Measurements from ENCODE around the gene FLAD1. TPM values are rescaled to one million over a fixed set of nuclear protein-coding genes. Genes with fewer than 3 reads are reported as not detected.

FLAD1 gene
- total RNA-seq, 4 donors from 2014 or later, result 29.7 to 50.3 (median 46.3) TPM

DNA sequence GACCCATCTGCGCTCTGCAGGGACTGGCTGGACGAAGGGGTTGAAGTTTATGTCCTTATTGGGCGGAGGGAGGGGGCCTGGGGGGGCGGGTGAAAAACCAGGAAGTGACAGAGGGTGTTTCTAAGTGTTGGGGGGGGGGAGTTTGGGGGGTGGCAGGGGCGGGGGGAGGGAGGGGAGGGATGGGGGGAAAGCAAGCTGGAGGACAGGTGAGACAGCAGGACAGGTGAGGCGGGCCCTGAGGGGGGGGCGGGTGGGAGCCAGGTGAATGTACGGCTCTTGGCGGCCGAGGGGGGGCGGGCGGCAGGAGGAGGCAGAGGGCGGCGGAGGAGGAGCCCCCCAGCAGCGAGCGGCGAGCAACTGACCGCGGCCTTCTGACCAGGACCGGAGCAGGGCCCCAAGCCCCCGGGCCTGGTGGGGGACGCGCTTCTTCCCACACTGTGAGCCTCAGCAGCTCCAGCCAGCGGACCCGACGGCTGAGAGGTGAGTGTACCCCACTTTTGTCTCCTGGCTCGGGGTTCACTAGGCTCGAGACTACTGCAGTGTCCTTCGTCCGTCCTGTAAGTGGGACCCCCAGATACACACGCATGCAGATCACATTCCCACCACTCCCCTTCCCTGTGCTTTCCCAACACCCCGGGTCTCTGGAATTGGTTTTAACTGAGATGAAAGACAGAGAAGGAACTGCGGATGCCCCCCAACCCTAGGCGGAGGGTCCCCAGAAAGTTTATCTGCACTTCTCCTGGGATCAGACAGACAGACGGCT lies 19.5 kb downstream of the FLAD1 start, which contains the start of gene ZBTB7B:
TSS of gene ZBTB7B (plus strand) at position 339 of the 763 bp plus-strand sequence. CDS start 11,859 bp downstream, outside the sequence.
- Histone ChIP-seq H3K27me3 (no peaks in the 10 kb centered on the region), H3K4me3 (peak within 1 kb of the TSS; percentile 70 to 91 (median 83)), H3K4me1 (peaks cover 3 to 53% (median 34%) of the 10 kb centered on the region in 4 donors), H3K36me3 (no peaks in the 10 kb centered on the region), H3K27ac (peak within 1 kb of the TSS; percentile 94 to 99 (median 96)), H3K9me3 (no peaks in the 10 kb centered on the region)
- DNase-seq, result peak in 2 of 3 donors; percentile 71 to 86
- TF ChIP-seq, protein P1, sequence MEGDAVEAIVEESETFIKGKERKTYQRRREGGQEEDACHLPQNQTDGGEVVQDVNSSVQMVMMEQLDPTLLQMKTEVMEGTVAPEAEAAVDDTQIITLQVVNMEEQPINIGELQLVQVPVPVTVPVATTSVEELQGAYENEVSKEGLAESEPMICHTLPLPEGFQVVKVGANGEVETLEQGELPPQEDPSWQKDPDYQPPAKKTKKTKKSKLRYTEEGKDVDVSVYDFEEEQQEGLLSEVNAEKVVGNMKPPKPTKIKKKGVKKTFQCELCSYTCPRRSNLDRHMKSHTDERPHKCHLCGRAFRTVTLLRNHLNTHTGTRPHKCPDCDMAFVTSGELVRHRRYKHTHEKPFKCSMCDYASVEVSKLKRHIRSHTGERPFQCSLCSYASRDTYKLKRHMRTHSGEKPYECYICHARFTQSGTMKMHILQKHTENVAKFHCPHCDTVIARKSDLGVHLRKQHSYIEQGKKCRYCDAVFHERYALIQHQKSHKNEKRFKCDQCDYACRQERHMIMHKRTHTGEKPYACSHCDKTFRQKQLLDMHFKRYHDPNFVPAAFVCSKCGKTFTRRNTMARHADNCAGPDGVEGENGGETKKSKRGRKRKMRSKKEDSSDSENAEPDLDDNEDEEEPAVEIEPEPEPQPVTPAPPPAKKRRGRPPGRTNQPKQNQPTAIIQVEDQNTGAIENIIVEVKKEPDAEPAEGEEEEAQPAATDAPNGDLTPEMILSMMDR (IDR thresholded peaks at IDR 0.05), result no peak
- peak; percentile 36 to 37 for TF ChIP-seq POLR2A (IDR thresholded peaks at IDR 0.05)

DNA sequence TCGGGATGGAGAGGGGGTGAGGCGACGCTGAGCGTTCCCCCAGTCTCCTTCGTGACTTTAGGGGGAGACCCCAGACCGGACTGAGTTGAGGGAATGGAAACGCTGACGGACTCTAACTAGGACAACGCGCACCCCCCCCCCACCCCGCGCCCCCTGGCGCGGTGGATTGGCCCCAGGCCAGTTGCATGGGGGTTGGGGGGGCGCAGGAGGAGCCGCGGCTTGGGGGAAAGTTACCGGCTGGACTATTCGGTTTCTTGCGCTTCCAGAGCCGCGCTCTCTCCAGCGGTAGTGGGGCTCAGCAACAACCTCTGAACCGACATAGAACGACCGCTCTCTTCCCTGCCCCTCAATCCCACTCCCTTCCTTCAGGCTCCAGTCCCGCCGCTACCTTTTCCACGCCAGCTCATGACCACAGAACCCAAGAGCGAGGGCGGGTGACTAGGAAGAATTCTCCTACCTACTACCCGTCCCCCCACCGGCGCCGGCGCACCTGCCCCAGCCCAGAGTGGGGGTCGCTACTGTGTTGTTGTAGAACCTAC lies 20.2 kb downstream of the FLAD1 start:
- Histone ChIP-seq H3K4me3 (peak overlapping the region; percentile 70 to 91 (median 83)), H3K36me3 (no peaks in the 10 kb centered on the region), H3K4me1 (peaks cover 3 to 57% (median 35%) of the 10 kb centered on the region in 4 donors), H3K27me3 (no peaks in the 10 kb centered on the region), H3K9me3 (no peaks in the 10 kb centered on the region), H3K27ac (peak overlapping the region; percentile 94 to 99 (median 96))
- peak in 1 of 2 donors; percentile 22 for TF ChIP-seq POLR2A (IDR thresholded peaks at IDR 0.05)
- TF ChIP-seq, protein P1 (IDR thresholded peaks at IDR 0.05), result no peak
- peak in 2 of 3 donors; percentile 67 to 71 for DNase-seq

DNA sequence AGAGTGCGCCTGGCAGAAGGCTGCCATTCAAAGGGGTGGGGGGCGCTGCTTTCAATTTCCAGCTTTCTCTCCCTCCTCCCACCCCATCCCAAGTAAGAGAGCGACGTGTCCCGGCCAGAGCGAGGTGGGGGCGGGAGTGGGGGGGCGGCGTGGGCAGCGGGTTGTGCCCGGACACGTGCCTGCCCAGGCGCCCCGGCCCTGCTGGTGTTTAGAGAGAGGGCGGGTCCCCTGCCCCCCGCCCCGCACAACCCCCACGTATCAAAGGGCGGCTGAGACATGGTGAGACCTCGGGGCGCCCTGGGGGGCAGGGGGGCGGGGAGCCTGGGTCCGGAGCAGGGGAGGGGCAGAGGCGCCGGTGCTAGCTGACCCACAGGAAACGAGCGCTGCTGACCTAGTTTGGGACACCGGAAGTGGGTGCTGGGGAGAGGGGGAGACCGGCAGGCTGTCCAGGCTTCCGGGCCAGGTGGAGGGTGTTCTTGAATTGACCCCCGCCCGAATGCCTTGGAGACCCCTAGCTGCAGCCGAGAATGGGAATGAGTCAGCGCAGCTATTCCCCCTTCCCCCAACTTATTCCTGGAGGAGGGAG lies 20.7 kb downstream of the FLAD1 start:
- DNase-seq, result peak; percentile 54 to 88 (median 86)
- Histone ChIP-seq H3K9me3 (no peaks in the 10 kb centered on the region), H3K4me3 (peak overlapping the region; percentile 70 to 91 (median 83)), H3K27ac (peak overlapping the region; percentile 94 to 99 (median 96)), H3K36me3 (peaks cover 0 to 2% (median 0%) of the 10 kb centered on the region in 3 donors), H3K27me3 (no peaks in the 10 kb centered on the region), H3K4me1 (peaks cover 3 to 55% (median 35%) of the 10 kb centered on the region in 4 donors)
- peak in 1 of 2 donors; percentile 63 for TF ChIP-seq POLR2A (IDR thresholded peaks at IDR 0.05)
- TF ChIP-seq, protein P1 (IDR thresholded peaks at IDR 0.05), result peak in 1 of 6 experiments; percentile 3

DNA sequence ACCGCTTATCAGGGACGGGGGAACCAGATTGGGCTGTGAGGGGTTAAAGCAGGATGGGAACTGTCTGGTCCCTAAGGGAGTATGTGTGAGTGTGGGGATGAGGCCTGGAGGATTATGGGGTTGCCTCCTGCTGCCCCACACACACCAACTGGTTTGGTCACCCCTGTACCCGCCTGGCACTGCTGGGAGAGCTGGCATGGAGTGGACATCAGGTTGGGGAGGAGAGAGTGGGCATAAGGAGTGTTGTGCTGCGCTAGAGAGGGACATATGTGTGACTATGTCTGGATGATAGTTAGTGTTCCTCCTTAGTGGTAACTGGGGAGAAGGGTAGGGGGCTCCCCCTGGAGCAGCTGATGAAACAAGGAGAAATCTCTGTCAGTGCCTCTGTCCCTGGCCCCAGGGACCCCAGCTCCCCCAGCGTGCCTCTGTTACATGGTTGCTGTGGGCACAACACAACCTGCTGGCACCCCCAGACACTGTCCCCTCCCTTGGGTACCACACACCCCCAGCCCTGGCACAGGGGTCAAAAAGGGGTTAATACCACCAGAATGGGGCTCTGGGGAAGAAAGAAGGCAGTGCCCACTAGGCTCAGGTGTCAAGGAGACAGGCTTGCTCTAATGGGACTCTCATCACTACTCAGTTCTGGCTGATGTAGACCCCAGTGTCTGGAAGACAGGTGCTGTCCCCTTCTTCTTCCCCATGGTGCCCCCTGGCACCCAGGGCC lies 21.4 kb downstream of the FLAD1 start:
- Histone ChIP-seq H3K9me3 (no peaks in the 10 kb centered on the region), H3K4me3 (peak overlapping the region; percentile 70 to 91 (median 83)), H3K27ac (peak overlapping the region; percentile 94 to 99 (median 96)), H3K27me3 (no peaks in the 10 kb centered on the region), H3K4me1 (peaks cover 3 to 48% (median 35%) of the 10 kb centered on the region in 4 donors), H3K36me3 (peaks cover 0 to 7% (median 0%) of the 10 kb centered on the region in 3 donors)
- TF ChIP-seq, protein P1 (IDR thresholded peaks at IDR 0.05), result no peak
- TF ChIP-seq POLR2A (IDR thresholded peaks at IDR 0.05), result no peak
- no peak for DNase-seq
